ENCODE results near the gene PRTFDC1.

PRTFDC1 gene

DNA sequence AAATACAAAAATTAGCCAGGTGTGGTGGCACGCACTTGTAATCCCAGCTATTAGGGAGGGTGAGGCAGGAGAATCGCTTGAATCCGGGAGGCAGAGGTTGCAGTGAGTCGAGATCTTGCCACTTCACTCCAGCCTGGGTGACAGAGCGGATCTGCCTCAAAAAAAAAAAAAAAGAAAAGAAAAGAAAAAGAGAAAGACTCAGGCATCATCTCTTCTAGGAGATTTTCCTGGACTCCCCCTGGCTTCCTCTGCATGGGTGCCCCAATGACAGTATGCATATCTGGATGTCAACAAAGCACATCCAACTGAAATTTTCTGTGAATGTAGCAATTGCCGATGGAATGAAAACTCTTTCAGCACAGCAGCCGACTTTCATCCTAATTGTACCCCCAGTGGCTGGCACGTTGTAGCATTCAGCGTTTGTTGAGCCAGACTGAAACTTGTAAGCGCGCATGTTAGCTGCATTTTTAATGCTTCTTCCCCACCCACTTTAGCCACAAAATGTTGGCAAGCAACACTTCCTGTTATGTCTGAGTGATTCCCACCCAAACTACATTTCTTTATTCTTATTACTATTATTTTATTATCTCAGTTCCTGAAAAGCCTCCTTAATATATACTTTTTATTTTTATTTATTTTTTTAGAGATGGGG lies 70.2 kb downstream of the PRTFDC1 start:
- FAIRE-seq = no peak
- DNase-seq (ENCODE audit: low spot score) = no peak

DNA sequence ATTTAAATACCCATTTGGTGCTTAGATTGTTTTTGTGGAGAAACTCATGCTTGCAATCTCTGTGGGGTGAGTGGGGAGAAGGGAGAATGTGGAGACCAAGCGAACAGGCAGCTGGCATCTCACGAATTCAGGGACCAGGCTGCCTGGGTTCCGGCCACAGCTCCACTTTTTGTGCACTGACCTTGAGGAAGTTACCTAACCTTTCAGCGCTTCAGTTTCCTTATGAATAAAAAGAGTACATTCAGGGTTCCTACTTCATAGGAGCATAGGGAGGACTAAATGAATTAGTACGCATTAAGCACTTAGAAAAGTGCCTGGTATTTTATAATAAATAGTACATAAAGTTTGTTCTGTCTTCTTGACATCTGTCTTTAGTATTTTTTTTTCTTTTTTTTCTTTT lies 72.5 kb downstream of the PRTFDC1 start:
- DNase-seq (ENCODE audit: low spot score) = no peak
- no peak for FAIRE-seq

DNA sequence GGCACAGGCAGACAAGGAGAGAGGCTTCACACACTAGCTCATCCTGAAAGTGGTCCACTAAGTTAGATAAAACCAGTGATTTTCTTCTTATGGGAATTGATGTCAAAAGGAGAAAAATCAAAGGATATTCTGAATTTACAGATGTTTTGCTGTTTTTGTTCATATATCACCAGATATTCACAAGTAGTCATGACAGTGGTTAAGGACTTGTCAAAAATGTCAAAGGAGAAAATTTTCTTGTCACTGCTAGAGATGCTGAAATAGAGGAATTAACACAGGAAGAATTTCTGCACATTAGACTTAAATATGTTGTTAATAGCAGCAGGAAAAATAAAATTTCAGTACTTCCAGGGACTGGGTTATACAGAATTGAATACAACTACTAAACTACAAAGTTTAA lies 78.3 kb downstream of the PRTFDC1 start:
- FAIRE-seq = no peak
- DNase-seq (ENCODE audit: low spot score) = no peak

DNA sequence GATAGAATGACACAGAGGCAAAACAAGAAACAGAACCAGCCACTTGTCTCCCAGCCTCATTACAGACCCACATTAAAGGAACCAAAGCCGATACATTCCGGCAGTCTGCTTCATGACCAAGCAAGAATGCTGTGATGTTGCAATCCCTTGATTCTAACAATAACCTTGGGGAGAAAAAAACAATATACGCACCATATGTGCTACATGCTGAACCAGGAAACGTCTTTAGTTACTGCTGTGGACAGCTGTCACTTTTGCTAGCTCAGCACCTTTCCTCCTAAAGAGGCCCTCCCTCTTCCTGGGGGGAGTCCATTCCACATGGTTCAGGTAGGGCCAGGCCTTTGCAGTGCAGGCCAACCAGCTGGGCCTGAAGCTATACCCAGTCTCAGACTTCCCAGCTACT lies 79.1 kb downstream of the PRTFDC1 start:
- FAIRE-seq (no peak), DNase-seq (ENCODE audit: low spot score) (no peak)

DNA sequence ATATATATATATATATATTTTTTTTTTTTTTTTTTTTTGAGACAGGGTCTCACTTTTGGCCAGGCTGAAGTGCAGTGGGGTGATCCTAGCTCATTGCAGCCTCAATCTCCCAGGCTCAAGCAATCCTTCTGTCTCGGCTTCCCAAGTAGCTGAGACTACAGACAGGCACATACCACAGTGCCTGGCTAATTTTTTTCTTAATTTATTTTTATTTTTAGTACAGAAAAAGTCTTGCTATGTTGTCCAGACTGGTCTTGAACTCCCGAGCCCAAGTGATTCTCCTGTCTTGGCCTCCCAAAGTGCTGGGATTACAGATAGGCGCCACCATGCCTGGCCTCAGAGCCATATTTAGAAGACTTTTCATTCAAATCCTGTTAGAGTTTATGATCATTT lies 79.6 kb downstream of the PRTFDC1 start:
- no peak for FAIRE-seq
- DNase-seq (ENCODE audit: low spot score) = no peak

DNA sequence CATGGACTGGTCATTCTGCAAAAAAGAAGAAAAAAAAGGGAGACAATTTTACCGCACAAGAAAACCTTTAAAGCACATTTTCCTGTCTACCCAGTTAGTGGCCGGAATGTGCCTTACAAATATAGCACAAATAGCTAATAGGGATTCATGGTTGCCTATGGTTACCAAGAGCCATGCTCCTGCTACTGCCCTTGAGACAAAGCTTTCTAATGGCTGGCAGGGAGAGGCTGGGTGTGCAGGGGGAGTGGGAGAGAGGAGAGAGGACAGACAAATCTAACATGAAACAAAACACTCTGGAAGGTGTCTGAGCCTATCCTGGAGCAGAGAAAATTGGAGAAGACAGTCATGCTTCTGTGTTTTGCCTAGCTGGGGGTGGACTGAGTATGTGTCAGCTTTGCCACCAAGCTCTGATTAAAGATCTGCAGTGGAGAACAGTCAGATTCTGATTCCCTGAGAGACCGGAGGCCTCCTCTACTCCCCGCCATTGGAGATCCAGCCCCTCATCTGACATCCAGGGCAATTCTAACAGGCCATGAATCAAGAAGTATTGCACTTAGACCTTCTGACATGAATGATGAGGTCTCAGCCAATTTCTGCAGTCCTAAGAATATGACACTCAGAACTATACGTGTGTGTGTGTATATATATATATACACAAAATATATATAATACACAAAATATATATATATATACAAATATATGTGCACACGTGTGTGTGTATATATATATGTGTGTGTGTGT lies 80.2 kb downstream of the PRTFDC1 start:
- FAIRE-seq (no peak), DNase-seq (ENCODE audit: low spot score) (no peak)

DNA sequence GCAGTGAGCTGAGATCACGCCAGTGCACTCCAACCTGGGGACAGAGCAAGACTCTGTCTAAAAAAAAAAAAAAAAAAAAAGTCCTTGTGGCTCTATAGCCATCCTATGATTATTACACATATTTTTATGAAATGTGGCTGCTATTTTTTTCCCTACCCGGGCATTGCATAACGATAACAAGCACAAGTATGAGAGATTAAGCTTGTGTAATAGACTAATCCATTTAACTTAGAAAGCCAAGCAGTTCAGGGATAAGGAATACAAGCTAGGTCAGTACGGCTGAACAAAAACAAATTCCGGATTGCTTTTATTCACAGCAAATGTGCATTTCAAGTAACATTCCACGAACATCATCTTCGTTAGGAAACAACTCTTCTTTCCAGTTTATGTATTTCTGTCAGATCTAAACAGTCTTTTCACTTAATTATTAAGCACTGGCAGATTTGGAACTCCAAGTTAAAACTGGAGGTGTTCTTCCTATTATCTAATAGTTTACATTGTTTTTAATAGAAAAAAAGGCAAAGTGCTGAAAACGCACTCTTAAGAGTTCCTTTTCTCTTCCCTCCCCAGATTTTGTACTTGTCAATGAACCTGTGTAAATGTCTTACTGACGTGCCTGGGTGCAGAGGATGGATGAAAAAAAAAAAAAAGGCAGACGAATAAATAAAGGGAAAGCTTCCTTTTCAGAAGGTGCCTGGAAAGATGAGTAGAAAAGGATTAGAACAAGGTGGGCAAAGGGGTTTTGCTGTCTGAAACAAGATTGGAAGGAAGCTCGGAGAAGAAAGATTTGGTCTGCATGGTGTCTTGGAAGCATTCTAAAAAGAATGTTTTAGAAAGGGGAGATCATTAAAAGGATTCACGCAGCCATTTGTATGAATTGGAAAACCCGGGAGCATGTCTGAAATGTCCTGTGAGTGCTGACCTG lies 81.1 kb downstream of the PRTFDC1 start:
- DNase-seq (ENCODE audit: low spot score) = no peak

DNA sequence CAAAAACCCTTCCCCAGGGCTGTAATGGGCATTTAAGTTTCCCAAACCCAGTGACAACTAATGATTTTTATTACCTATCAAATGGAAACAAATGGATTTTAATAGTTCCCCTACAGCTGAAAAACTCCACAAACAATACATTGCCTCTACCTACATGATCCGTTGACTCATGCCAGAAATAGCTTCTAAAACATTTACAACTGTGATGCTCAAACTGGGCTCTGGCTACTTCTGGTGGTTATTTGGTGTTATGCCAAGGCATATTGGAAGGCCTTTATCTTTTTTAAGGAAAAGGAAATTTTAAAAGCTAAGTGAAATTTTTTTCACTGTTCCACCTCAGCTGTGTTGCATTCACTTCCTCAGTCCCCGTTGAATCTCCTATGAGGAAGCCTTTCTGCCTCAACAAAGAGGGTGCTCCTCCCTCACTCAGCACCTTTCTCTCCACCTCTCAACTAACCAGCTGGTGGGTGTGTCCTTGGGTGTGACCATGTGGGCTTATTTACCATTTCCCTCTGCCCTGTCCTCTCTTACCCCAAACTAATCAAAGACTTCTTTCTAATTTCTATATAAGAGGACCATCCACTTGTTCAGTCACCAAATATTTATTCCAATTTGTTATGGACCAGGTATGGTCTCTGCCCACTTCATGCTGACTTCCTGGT lies 82.9 kb downstream of the PRTFDC1 start:
- no peak for FAIRE-seq
- DNase-seq (ENCODE audit: low spot score) = no peak

More for the DNA sequence above, 81.1 kb downstream of the PRTFDC1 start:
- no peak for FAIRE-seq

DNA sequence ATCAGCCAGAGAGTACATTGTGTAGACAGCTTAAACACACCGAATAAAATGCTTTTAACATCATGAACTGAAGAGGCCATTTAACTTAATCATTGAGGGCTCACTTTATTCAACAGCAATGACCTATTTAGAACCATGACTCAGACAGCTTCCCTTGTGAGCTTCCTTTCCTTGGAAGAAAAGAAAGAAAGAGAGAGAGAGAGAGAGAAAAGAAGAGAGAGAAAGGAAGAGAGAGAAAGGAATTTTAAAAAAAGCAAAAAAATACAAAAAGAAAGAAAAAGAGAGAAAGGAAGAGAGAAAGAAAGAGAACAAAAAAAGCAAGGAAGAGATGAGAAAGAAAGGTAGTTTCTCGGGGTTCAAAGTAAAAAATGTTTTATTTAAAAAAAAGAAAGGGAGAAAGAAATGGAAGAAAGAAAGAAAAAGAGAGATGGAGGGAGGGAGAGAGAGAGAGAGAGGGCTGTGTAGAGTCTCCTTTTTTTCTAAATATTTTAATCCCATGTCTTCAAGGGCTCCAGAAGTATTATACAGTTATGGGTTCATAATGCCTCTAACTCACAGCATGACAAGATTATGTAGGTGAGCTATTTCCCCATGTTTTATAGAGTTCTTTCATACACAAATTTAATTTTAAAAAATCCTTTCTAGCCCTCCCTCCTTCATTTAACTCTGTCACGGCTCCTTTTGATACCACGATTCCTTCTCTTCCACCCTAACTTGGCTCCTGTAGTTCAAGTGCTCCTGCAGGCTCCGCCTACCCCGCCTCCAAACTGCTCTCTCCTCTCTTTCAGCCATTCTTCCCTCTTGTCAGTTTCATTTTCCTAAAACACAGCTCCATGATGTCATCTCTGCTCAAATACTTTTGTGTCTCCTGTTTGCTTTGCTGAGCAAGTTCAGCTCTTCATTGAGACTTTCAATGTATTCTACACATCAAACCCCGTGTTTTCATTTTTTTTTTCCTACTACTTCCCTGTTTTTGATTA lies 85.5 kb downstream of the PRTFDC1 start:
- peak; percentile 46 for DNase-seq (ENCODE audit: low spot score)
- peak; percentile 62 for FAIRE-seq

DNA sequence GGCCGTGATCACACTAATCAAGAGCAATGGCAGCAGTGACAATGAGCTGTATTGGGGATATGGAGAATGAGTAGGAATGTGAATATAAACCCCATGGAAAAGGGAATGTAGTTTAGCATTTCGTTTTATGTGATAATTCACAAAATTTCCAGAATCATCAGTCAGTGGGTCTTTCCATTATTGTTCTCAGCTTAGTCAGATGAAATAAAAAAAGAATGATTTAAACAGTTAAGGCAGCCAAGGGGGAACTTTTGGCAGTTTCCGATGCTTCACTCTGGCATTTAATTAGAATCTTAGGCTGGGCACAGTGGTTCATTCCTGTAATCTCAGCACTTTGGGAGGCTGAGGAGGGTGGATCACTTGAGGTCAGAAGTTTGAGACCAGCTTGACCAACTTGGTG lies 86.6 kb downstream of the PRTFDC1 start:
- no peak for FAIRE-seq
- DNase-seq (ENCODE audit: low spot score) = no peak

DNA sequence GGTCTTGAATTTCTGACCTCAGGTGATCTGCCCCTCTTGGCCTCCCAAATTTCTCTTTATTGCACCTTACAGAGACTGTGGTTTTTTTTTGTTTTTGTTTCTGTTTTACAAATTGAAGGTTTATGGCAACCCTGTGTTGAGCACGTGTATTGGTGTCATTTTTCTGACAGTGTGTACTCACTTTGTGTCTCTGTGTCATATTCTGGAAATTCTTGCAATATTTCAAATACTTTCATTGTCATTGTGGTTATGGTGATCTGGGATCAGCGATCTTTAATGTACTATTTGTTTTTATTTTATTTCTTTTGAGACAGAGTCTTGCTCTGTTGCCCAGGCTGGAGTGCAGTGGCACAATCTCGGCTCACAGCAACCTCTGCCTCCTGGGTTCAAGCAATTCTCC lies 89.8 kb downstream of the PRTFDC1 start:
- DNase-seq (ENCODE audit: low spot score) (no peak), FAIRE-seq (no peak)

DNA sequence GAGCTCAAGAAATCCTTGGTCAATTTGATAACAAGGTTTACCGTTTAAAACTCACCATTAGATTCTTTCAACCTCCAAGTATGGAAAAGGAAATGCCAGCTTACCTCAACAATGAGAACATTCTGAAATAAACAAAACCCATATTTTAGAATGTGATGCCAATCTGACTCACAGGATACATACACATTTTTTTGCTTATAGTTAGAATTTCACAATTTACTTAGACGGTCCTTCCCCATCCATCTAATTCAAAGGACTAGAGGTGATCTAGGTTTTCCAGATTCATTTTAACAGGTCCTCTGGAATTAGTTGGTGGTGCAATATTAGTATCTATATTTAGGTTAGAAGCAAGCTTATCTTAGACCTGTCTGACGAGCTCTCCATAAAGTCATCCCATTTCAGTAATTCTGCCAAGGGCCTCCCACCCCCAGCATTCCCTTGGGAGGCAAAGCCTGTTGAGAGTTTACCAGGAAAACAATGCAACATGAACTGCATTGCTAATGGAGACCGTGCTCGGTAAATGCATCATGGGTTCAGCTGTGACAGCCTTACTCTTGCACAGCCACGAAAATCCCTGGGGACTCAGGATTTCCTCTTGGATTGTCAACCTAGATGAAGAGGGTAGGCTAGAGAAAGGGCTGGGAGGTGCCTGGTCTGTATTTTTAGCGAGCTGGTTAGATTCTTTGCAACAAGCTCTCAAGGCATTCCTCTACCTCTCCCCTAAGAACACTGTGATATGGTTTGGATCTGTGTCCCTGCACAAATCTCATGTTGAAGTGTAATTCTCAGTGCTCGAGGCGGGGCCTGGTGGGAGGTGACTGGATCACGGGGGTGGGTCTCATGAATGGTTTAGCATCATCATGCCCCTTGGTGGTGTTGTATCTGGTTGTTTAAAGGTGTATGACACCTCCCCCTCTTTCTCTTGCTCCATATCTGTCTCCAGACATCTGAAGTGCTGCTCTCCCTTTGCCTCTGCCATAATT lies 93.8 kb downstream of the PRTFDC1 start:
- DNase-seq (ENCODE audit: low spot score) = no peak
- FAIRE-seq = no peak

DNA sequence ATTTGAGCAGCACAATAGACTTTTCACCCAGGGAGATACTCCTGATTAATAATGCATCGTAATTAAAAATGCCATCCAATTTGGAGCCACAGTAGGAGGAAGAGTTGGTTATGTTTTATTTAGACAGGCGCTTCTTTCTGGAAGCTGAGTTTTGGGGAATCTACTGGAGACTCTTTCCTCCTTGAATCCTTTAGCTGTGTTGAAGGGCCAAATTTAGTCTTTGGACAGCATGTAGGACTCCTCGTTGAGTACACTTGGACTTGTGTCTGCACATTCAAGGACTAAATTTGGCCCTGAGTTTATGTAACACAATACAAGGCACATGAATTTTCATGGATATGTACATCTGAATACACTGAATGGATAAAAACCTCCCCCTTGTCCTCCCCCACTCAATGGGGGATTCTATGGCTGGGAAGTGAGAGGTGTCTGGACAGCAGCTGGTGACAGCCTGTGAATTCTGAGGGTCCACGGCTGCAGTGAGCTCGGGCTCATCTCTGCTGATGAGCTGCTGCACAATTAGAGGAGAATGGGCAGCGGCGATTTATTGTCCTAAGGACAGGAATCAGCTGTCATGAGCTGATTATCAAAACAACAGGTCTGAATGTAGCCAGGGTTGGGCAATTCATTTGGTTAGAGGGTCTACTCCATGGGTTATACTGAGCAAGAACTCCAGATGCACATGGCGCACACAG lies 95.2 kb downstream of the PRTFDC1 start:
- DNase-seq (ENCODE audit: low spot score) (no peak), FAIRE-seq (no peak)

DNA sequence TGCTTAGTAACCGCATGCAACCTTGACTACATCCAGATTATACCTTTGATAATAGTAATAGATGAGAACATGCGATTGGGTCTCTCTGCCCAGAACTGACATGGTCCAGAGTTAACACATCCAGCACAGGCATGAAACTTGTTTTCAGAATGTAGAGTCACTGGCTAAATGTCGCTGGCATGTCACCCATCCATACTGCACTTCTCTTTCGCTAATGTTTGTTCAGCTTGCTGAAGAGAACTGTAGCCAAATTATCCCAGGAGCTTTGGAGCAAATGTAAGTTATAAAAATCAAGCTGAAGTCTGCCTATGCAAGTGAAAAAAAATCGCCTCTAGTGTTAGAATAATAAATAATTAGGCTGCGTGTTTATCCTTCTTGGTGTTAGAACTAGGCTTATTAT lies 98.2 kb downstream of the PRTFDC1 start:
- FAIRE-seq = no peak
- no peak for DNase-seq (ENCODE audit: low spot score)

DNA sequence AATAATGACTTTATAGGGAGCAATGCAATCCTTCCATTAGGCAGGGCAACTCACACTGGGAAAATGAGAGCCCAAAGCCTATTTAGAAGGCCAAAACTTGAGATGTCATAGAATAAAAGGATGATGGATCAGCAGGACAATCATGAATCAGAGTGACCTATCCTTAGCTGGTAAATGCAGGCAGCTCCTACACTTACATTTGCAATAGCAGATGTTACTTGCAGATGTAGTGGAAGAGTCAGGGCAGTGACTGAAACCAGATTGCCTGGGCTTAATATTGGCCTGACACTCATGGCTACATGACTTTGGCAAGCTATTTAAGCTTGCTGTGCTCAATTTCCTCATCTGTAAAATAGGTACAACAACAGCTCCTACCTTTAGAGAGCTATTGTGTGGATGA lies 98.7 kb downstream of the PRTFDC1 start:
- FAIRE-seq (no peak), DNase-seq (ENCODE audit: low spot score) (no peak)

DNA sequence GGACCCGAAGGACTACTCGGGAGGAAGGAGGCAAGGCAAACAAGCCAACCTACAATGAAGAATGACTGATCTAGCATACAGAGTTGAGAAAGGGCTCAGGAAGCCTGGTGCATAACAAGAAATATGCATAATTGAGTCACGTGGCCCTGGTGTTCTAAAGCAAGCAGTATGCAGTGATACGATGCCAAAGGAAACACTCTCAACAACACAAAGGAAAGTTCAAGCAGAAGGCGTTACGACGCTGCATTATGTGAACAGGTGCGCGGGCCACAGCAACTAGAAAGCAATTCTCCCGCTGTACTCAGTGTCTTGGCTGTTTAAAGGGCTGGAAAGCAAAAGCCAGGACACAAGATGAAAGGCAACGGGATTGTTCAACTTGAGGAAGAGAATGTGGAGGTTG lies 100.8 kb downstream of the PRTFDC1 start:
- FAIRE-seq = no peak
- no peak for DNase-seq (ENCODE audit: low spot score)

DNA sequence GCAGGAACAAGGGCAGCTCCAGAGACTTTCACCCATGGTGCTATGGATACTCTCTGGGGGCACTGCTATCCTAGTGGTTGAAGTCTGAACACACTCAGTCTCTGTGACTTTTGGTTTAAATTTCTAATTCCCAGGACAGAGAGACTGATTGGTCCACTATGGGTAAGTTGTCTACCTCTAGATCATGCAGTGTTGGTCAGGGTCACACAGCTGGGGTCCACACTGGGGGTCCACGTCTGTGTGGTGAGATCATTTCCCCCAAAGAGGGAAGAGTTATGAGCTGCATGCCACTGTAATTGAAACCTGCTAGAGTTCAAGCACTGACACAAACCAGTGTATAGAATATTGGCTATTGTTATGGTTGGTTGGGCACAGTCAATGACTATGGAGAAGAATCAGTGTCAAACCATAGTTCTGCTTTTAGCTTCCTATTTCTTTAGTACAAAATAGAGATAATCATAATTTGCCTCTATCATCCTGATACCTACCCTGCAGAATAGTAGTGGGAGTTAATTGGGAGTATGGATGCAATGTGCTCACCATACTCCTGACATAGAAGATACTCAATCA lies 101.6 kb downstream of the PRTFDC1 start:
- no peak for DNase-seq (ENCODE audit: low spot score)
- no peak for FAIRE-seq
